DND-41 (cell line): Measurements from ENCODE around the gene NRIP1.

ENCODE experiments used
- ATAC-seq: fragments of 200-7000 bp; cut with Tn5 transposase; 3 replicates; pipeline ENCODE4 v1.9.1; 2021; ENCODE audit warnings: low read depth; ENCODE audit not compliant: insufficient read depth
- DNase-seq: peaks from one replicate; pipeline ENCODE4 v3.0.0-alpha.2; 2020
- H2AFZ ChIP-seq: 2 replicates; pipeline ENCODE4 v1.6.0; 2012; ENCODE audit warnings: low read depth, low read length
- H3K27ac ChIP-seq: 2 replicates; pipeline ENCODE4 v1.5.1; 2012; ENCODE audit warnings: low read length, inconsistent platforms
- H3K27me3 ChIP-seq: fragments of 200-600 bp; sonication (generic); 2 replicates; pipeline ENCODE4 v1.6.0; 2012; ENCODE audit warnings: low read length, mild to moderate bottlenecking, inconsistent platforms; ENCODE audit not compliant: insufficient read depth, poor library complexity
- H3K36me3 ChIP-seq: 2 replicates; pipeline ENCODE4 v1.5.1; 2012; ENCODE audit warnings: low read length, inconsistent platforms; ENCODE audit not compliant: insufficient read depth
- H3K4me1 ChIP-seq: 2 replicates; pipeline ENCODE4 v1.5.1; 2012; ENCODE audit warnings: mild to moderate bottlenecking, low read length; ENCODE audit not compliant: insufficient read depth
- H3K4me2 ChIP-seq: 2 replicates; pipeline ENCODE4 v1.6.0; 2012; ENCODE audit warnings: mild to moderate bottlenecking, moderate library complexity, low read length, inconsistent platforms; ENCODE audit not compliant: insufficient read depth
- H3K4me3 ChIP-seq, 2 experiments: fragments of 200-600 bp in 1 of 2; shearing (Covaris generic) in 1 of 2; 2 replicates each; pipeline ENCODE4 v1.5.1; 2012 to 2016; ENCODE audit warnings: inconsistent platforms in 2 of 2, low read length in 2 of 2, mild to moderate bottlenecking in 2 of 2, low read depth in 1 of 2, moderate library complexity in 1 of 2
- H3K79me2 ChIP-seq: 2 replicates; pipeline ENCODE4 v1.6.0; 2012; ENCODE audit warnings: low read length, inconsistent platforms; ENCODE audit not compliant: insufficient read depth
- H3K9ac ChIP-seq: 2 replicates; pipeline ENCODE4 v1.6.0; 2012; ENCODE audit warnings: low read depth, mild to moderate bottlenecking, inconsistent platforms, low read length, moderate library complexity
- H3K9me3 ChIP-seq: 2 replicates; pipeline ENCODE4 v1.5.1; 2012; ENCODE audit warnings: low read length, moderate library complexity, mild to moderate bottlenecking, inconsistent platforms; ENCODE audit not compliant: insufficient read depth, severe bottlenecking
- H4K20me1 ChIP-seq: 2 replicates; pipeline ENCODE4 v1.6.0; 2012; ENCODE audit warnings: low read length; ENCODE audit not compliant: insufficient read depth
- CTCF ChIP-seq: IDR thresholded peaks from 2 replicates; pipeline ENCODE4 v1.5.1; 2012; ENCODE audit warnings: borderline replicate concordance, low read length, moderate library complexity, mild to moderate bottlenecking; ENCODE audit not compliant: poor library complexity, severe bottlenecking; ENCODE audit errors: extremely low read depth
- EZH2 ChIP-seq: IDR thresholded peaks from 3 replicates; pipeline ENCODE4 v1.6.1; 2012; ENCODE audit warnings: borderline replicate concordance, low read depth, mild to moderate bottlenecking, moderate library complexity, low read length, inconsistent platforms; ENCODE audit not compliant: severe bottlenecking

The NRIP1 gene

GRCh38 chr21:14972678-14973077 lies 92.1 kb downstream of the NRIP1 start:
- Histone ChIP-seq H2AFZ (no peak overlapping the region), H4K20me1 (no peaks in the 10 kb centered on the region), H3K79me2 (peaks cover 22% of the 10 kb centered on the region), H3K9ac (no peak overlapping the region), H3K9me3 (no peaks in the 10 kb centered on the region), H3K27ac (no peak overlapping the region), H3K36me3 (peaks cover 20% of the 10 kb centered on the region), H3K4me2 (no peak overlapping the region), H3K4me1 (no peaks in the 10 kb centered on the region), H3K4me3 (no peak overlapping the region), H3K27me3 (no peaks in the 10 kb centered on the region)
- ATAC-seq (no peak), DNase-seq (no peak)
- no peak for TF ChIP-seq EZH2
- TF ChIP-seq CTCF: no peak

- Histone ChIP-seq H3K79me2 (peaks cover 8% of the 10 kb centered on the region; the same call in 1 of the 2 replicates), H3K4me2 (no peak overlapping the region), H3K36me3 (peaks cover 45% of the 10 kb centered on the region), H2AFZ (no peak overlapping the region), H4K20me1 (no peaks in the 10 kb centered on the region), H3K27ac (no peak overlapping the region), H3K27me3 (no peaks in the 10 kb centered on the region), H3K4me1 (no peaks in the 10 kb centered on the region), H3K9me3 (no peaks in the 10 kb centered on the region), H3K4me3 (no peak overlapping the region), H3K9ac (no peak overlapping the region)
- no peak for ATAC-seq
- no peak for DNase-seq
- TF ChIP-seq CTCF (no peak), EZH2 (no peak)
Observed at GRCh38 chr21:14968821-14969220, 96.0 kb downstream of the NRIP1 start.

- ATAC-seq (no peak), DNase-seq (no peak)
- H3K4me1 ChIP-seq: no peaks in the 10 kb centered on the region
- no peak overlapping the region for H3K4me2 ChIP-seq
- no peaks in the 10 kb centered on the region for H3K27me3 ChIP-seq
- no peak overlapping the region for H3K4me3 ChIP-seq
- no peak overlapping the region for H3K9ac ChIP-seq
- H3K9me3 ChIP-seq: no peaks in the 10 kb centered on the region
- peaks cover 5% of the 10 kb centered on the region; the same call in 1 of the 2 replicates for H3K79me2 ChIP-seq
- no peak overlapping the region for H3K27ac ChIP-seq
- H3K36me3 ChIP-seq: peaks cover 49% of the 10 kb centered on the region
- H2AFZ ChIP-seq: no peak overlapping the region
- no peaks in the 10 kb centered on the region for H4K20me1 ChIP-seq
- TF ChIP-seq EZH2: no peak
- TF ChIP-seq CTCF: no peak
Observed at GRCh38 chr21:14968029-14968428, 96.8 kb downstream of the NRIP1 start.

GRCh38 chr21:14964621-14965020 lies 100.2 kb downstream of the NRIP1 start:
- ATAC-seq: no peak
- Histone ChIP-seq H3K4me2 (no peak overlapping the region), H3K27ac (no peak overlapping the region), H3K27me3 (no peaks in the 10 kb centered on the region), H3K79me2 (no peaks in the 10 kb centered on the region; the same call in 1 of the 2 replicates), H3K9me3 (no peaks in the 10 kb centered on the region), H4K20me1 (no peaks in the 10 kb centered on the region), H3K4me3 (no peak overlapping the region), H3K36me3 (peaks cover 49% of the 10 kb centered on the region), H2AFZ (no peak overlapping the region), H3K9ac (no peak overlapping the region), H3K4me1 (no peaks in the 10 kb centered on the region)
- DNase-seq: no peak
- TF ChIP-seq CTCF: no peak
- TF ChIP-seq EZH2: no peak
